Liver (tissue), 9 donors: ENCODE data around the gene COL20A1. TPM values are rescaled to one million over a fixed set of nuclear protein-coding genes. Genes with fewer than 3 reads are reported as not detected.

ENCODE experiments used
- DNase-seq: peaks from one replicate; pipeline ENCODE4 v3.0.0-alpha.2; 2017; ENCODE audit warnings: low spot score
- H3K27ac ChIP-seq, 2 donors: one replicate each; pipeline ENCODE4 v1.7.0; 2013; ENCODE audit warnings: inconsistent platforms in 2 of 2, low read length in 2 of 2, control low read depth in 1 of 2, low read depth in 1 of 2, mild to moderate bottlenecking in 1 of 2
- H3K27me3 ChIP-seq, 4 donors: one replicate each; pipeline versions ENCODE4 v1.6.1 to v1.7.0; 2013; ENCODE audit warnings: low read length in 3 of 4, inconsistent platforms in 1 of 4, mild to moderate bottlenecking in 1 of 4, moderate library complexity in 1 of 4; ENCODE audit not compliant: control insufficient read depth in 4 of 4, insufficient read depth in 4 of 4
- H3K36me3 ChIP-seq, 4 donors: one replicate each; pipeline versions ENCODE4 v1.6.1 to v1.7.0; 2013; ENCODE audit warnings: low read length in 3 of 4, mild to moderate bottlenecking in 3 of 4, low read depth in 1 of 4, moderate library complexity in 1 of 4; ENCODE audit not compliant: control insufficient read depth in 4 of 4, insufficient read depth in 3 of 4
- H3K4me1 ChIP-seq, 4 donors: one replicate each; pipeline versions ENCODE4 v1.6.1 to v1.7.0; 2013; ENCODE audit warnings: low read length in 3 of 4, mild to moderate bottlenecking in 3 of 4, moderate library complexity in 1 of 4; ENCODE audit not compliant: control insufficient read depth in 4 of 4, insufficient read depth in 4 of 4
- H3K4me3 ChIP-seq, 3 donors: one replicate each; pipeline versions ENCODE4 v1.6.1 to v1.7.0; 2013; ENCODE audit warnings: low read length in 3 of 3, control low read depth in 1 of 3, low read depth in 1 of 3, mild to moderate bottlenecking in 1 of 3
- H3K9ac ChIP-seq, 2 donors: one replicate each; pipeline ENCODE4 v1.7.0; 2013; ENCODE audit warnings: low read length in 2 of 2, mild to moderate bottlenecking in 2 of 2, moderate library complexity in 2 of 2, control low read depth in 1 of 2, low read depth in 1 of 2
- H3K9me3 ChIP-seq, 4 donors: one replicate each; pipeline versions ENCODE4 v1.6.1 to v1.7.0; 2013; ENCODE audit warnings: low read length in 3 of 4; ENCODE audit not compliant: control insufficient read depth in 4 of 4
- ATF3 ChIP-seq: IDR thresholded peaks from 2 replicates; pipeline ENCODE4 v1.6.1; 2016; ENCODE audit warnings: antibody characterized with exemption
- EGR1 ChIP-seq, 2 donors: IDR thresholded peaks; 2 replicates each; pipeline ENCODE4 v1.6.1; 2016 to 2018; ENCODE audit warnings: antibody characterized with exemption in 2 of 2, low read depth in 2 of 2
- FOXA1 ChIP-seq: IDR thresholded peaks from 2 replicates; pipeline ENCODE4 v1.6.1; 2016; ENCODE audit warnings: antibody characterized with exemption
- GABPA ChIP-seq, 2 donors: IDR thresholded peaks in 1 of 2; conservative IDR thresholded peaks in 1 of 2; 2 replicates each; pipeline ENCODE4 v1.6.1; 2016; ENCODE audit warnings: antibody characterized with exemption in 2 of 2, mild to moderate bottlenecking in 1 of 2, moderate library complexity in 1 of 2
- HNF4A ChIP-seq, 2 donors: conservative IDR thresholded peaks; 2 replicates each; pipeline ENCODE4 v1.6.1; 2016; ENCODE audit warnings: antibody characterized with exemption in 2 of 2, mild to moderate bottlenecking in 2 of 2
- HNF4G ChIP-seq: IDR thresholded peaks from 2 replicates; pipeline ENCODE4 v1.6.1; 2016; ENCODE audit warnings: antibody characterized with exemption
- MAX ChIP-seq: IDR thresholded peaks from 2 replicates; pipeline ENCODE4 v1.6.1; 2016; ENCODE audit warnings: antibody characterized with exemption
- NR2F2 ChIP-seq: IDR thresholded peaks from 2 replicates; pipeline ENCODE4 v1.6.1; 2016; ENCODE audit warnings: antibody characterized with exemption
- RAD21 ChIP-seq, 2 donors: IDR thresholded peaks; 2 replicates each; pipeline ENCODE4 v1.6.1; 2016; ENCODE audit warnings: antibody characterized with exemption in 2 of 2, mild to moderate bottlenecking in 2 of 2
- REST ChIP-seq: IDR thresholded peaks from 2 replicates; pipeline ENCODE4 v1.6.1; 2016; ENCODE audit warnings: antibody characterized with exemption, mild to moderate bottlenecking
- RXRA ChIP-seq, 2 donors: IDR thresholded peaks; 2 replicates each; pipeline ENCODE4 v1.6.1; 2017 to 2018; ENCODE audit warnings: antibody characterized with exemption in 2 of 2, mild to moderate bottlenecking in 1 of 2
- SP1 ChIP-seq: IDR thresholded peaks from 2 replicates; pipeline ENCODE4 v1.6.1; 2018; ENCODE audit warnings: antibody characterized with exemption, mild to moderate bottlenecking
- TAF1 ChIP-seq: conservative IDR thresholded peaks from 2 replicates; pipeline ENCODE4 v1.6.1; 2016; ENCODE audit warnings: antibody characterized with exemption, mild to moderate bottlenecking
- YY1 ChIP-seq: IDR thresholded peaks from 2 replicates; pipeline ENCODE4 v1.6.1; 2016; ENCODE audit warnings: antibody characterized with exemption, mild to moderate bottlenecking
- ZBTB33 ChIP-seq: IDR thresholded peaks from 2 replicates; pipeline ENCODE4 v1.6.1; 2016; ENCODE audit warnings: antibody characterized with exemption
- WGBS: extraction: QIAGEN DNeasy Blood & Tissue Kit; methylation state at CpG from one replicate; pipeline ENCODE4 v1.1.7; 2013; 5-methylcytosine and 5-hydroxymethylcytosine counted together
- polyA plus RNA-seq, 2 donors: library from polyadenylated mRNA; stranded (reverse) in 1 of 2; unstranded in 1 of 2; fragments of 200-250 nt in 1 of 2; fragments of >200 nt in 1 of 2; fragmentation: Nextera tagmentation in 1 of 2; extraction: Ambion mirVana in 1 of 2; gene quantifications; one replicate each; pipeline versions ENCODE4 v1.2.1 to v1.2.3, GENCODE V29; 2013 to 2015
- total RNA-seq, 2 donors: library from RNA; depleted of rRNA; stranded (reverse); fragments of >200 nt; gene quantifications; one replicate each; pipeline ENCODE4 v1.2.3, GENCODE V29; 2014
- donor health status: healthy.
- donor health status: healthy.
- donor health status: healthy.
- donor health status: healthy.
- donor health status: healthy.

The COL20A1 gene
- total RNA-seq: not detected
- polyA plus RNA-seq: not detected

- Histone ChIP-seq H3K36me3 (peaks cover 2 to 13% (median 3%) of the 10 kb centered on the region in 4 donors), H3K27ac (no peak within 1 kb of the TSS), H3K9ac (no peak within 1 kb of the TSS), H3K27me3 (peaks cover 0 to 14% (median 4%) of the 10 kb centered on the region in 4 donors), H3K4me1 (peaks cover 4 to 5% (median 5%) of the 10 kb centered on the region in 4 donors), H3K9me3 (no peaks in the 10 kb centered on the region), H3K4me3 (no peak within 1 kb of the TSS)
- 46% methylated on average over 7 of the region's 7 CpGs for WGBS
- DNase-seq: no peak
- TF ChIP-seq FOXA1: no peak
- TF ChIP-seq SP1: no peak
- TF ChIP-seq GABPA (IDR thresholded peaks at IDR 0.05 in 1 of 2, conservative IDR thresholded peaks at IDR 0.05 in 1 of 2): no peak
- no peak for TF ChIP-seq HNF4G
- no peak for TF ChIP-seq EGR1 (IDR thresholded peaks at IDR 0.05; ENCODE audit: low read depth in 2 of 2)
- TF ChIP-seq MAX: no peak
- no peak for TF ChIP-seq RXRA (IDR thresholded peaks at IDR 0.05)
Measured at GRCh38 chr20:63292904-63293303, at the start of gene COL20A1. Gene COL20A1, plus strand, starts transcription at chr20:63293186. Its CDS starts 1,922 bp downstream, at chr20:63295108.

GRCh38 chr20:63243604-63244247 lies 49.3 kb upstream of the COL20A1 start:
- H3K27me3 ChIP-seq: peaks cover 0 to 3% (median 0%) of the 10 kb centered on the region in 4 donors
- H3K9ac ChIP-seq: no peak overlapping the region
- TF ChIP-seq HNF4A (conservative IDR thresholded peaks at IDR 0.05) (no peak), YY1 (no peak), GABPA (IDR thresholded peaks at IDR 0.05 in 1 of 2, conservative IDR thresholded peaks at IDR 0.05 in 1 of 2) (no peak), REST (no peak), NR2F2 (no peak)
- H3K36me3 ChIP-seq: no peaks in the 10 kb centered on the region
- 87% methylated on average over 25 of the region's 25 CpGs for WGBS
- no peak overlapping the region for H3K27ac ChIP-seq
- no peak for DNase-seq
- H3K9me3 ChIP-seq: no peaks in the 10 kb centered on the region
- H3K4me3 ChIP-seq: no peak overlapping the region
- H3K4me1 ChIP-seq: no peaks in the 10 kb centered on the region

- H3K27ac ChIP-seq: no peak overlapping the region
- no peak for DNase-seq
- no peak overlapping the region for H3K4me3 ChIP-seq
- H3K27me3 ChIP-seq: peaks cover 0 to 3% (median 1%) of the 10 kb centered on the region in 4 donors
- H3K9ac ChIP-seq: no peak overlapping the region
- no peaks in the 10 kb centered on the region for H3K4me1 ChIP-seq
- H3K36me3 ChIP-seq: no peaks in the 10 kb centered on the region
- no peaks in the 10 kb centered on the region for H3K9me3 ChIP-seq
- TF ChIP-seq SP1 (no peak), HNF4A (conservative IDR thresholded peaks at IDR 0.05) (no peak), RAD21 (IDR thresholded peaks at IDR 0.05) (no peak), HNF4G (no peak), EGR1 (IDR thresholded peaks at IDR 0.05; ENCODE audit: low read depth in 2 of 2) (no peak), REST (no peak), ZBTB33 (no peak), ATF3 (no peak), TAF1 (no peak)
- 78% methylated on average over 10 of the region's 10 CpGs for WGBS
Measured at GRCh38 chr20:63244468-63244867, 48.5 kb upstream of the COL20A1 start.
